LNCaP clone FGC (cell line): ENCODE data around the gene TRAK1.

Experiments used
- DNase-seq: peaks from one replicate; pipeline ENCODE4 v3.0.0-alpha.2; 2011; ENCODE audit warnings: low read depth
- H3K4me3 ChIP-seq: 2 replicates; pipeline ENCODE4 v1.5.1; 2011; ENCODE audit warnings: mild to moderate bottlenecking, low read depth, low read length, control low read depth
- TF ChIP-seq, protein P1 (sequence below): IDR thresholded peaks from 2 replicates; pipeline ENCODE4 v1.5.1; 2012; ENCODE audit warnings: mild to moderate bottlenecking; ENCODE audit not compliant: control insufficient read depth, insufficient read depth; ENCODE audit errors: extremely low read depth

Gene TRAK1

DNA sequence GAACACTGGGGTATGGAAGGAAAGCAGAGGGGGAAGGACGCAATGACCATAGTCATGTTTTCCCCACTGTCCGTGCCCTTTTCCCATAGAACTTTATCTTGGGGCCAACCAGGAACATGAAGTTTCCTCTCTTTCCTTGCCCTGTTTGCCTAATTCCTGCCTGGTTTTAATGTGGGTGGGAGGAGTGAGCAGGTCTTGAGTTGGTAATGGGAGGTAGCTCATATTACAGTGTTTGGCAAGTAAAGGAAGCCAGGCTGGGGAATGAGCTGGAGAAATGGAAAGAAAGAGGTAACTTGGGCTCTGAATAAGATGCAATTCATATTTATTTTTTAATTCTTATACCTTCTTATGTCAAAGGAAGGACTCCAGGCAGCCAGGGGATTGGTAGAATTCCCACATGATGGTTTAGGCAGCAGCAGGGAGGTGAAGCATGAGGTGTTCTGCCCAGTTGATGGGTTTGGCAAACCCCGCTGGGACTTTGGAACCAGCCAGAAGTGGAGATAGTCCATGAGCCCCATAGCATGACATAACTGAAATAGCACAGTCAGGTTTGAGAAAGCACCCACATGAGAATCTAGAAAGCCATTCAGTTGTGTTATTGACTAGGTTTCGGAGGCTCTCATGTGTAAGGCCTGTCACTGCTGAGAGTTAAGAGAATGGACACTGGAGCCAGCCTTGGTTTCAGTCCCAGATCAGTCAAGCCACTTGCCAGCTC, 114.8 kb downstream of the TRAK1 start:
- DNase-seq: no peak
- H3K4me3 ChIP-seq: no peak overlapping the region
- TF ChIP-seq, protein P1, sequence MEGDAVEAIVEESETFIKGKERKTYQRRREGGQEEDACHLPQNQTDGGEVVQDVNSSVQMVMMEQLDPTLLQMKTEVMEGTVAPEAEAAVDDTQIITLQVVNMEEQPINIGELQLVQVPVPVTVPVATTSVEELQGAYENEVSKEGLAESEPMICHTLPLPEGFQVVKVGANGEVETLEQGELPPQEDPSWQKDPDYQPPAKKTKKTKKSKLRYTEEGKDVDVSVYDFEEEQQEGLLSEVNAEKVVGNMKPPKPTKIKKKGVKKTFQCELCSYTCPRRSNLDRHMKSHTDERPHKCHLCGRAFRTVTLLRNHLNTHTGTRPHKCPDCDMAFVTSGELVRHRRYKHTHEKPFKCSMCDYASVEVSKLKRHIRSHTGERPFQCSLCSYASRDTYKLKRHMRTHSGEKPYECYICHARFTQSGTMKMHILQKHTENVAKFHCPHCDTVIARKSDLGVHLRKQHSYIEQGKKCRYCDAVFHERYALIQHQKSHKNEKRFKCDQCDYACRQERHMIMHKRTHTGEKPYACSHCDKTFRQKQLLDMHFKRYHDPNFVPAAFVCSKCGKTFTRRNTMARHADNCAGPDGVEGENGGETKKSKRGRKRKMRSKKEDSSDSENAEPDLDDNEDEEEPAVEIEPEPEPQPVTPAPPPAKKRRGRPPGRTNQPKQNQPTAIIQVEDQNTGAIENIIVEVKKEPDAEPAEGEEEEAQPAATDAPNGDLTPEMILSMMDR: no peak

DNA sequence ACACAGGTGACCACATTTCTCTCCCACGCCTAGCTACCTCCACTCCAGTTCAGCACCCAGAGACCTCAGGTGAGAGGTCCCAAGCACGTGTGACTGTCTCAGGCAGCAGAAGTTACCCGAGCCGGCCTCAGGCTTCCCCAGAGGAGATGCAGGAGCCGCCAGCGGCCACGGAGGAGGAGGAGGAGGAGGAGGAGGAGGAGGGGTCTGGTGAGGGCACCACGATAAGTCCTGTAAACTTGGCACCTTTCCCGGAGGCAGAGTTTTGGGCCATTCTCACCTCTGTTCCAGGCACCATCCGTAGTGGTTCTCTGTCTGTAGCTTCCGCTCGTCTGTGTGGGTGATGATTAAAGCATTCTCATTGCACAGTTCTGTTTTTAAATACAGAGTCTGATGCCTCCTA, 118.8 kb downstream of the TRAK1 start:
- DNase-seq: no peak
- TF ChIP-seq, protein P1: no peak
- no peak overlapping the region for H3K4me3 ChIP-seq

DNA sequence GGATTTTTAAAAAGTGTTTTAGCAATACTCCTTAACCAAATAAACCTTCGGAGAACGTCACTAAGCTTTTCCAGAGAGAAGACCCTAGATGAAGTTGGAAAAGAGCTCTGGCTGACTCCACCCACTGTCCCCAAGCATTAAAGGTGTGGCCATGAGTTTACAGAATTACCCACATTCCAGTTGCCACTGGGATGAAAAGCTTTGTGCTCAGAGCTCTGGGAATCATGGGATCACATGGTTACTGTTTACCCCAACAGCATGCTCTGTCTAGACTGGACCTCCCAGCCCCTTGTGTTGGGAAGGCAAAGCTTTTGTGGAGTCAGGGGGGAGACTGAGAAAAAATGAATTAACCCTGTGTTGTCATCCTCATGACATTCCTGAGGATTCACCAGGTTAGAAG, 119.6 kb downstream of the TRAK1 start:
- H3K4me3 ChIP-seq: no peak overlapping the region
- TF ChIP-seq, protein P1: no peak
- no peak for DNase-seq

DNA sequence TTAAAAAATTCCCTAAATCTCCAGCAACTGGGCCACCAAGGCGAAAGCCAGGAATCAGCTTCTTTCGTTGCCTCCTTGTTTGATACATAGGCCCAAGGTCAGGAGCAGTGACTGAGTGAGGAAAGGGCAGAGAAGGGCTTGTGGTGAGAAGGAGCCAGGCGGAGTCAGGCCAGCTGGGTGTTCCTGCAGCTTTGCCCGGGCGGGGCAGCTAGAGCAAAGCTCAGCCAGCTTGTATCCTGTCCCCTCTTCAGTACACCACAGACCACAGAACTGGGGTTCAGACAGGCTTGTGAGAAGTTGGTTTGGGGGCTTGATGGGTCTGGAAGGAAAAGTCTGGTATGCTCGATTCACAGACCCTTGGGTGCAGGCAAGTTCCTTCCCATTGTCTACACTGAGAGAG, 122.3 kb downstream of the TRAK1 start:
- DNase-seq: no peak
- H3K4me3 ChIP-seq: no peak overlapping the region
- TF ChIP-seq, protein P1: no peak

DNA sequence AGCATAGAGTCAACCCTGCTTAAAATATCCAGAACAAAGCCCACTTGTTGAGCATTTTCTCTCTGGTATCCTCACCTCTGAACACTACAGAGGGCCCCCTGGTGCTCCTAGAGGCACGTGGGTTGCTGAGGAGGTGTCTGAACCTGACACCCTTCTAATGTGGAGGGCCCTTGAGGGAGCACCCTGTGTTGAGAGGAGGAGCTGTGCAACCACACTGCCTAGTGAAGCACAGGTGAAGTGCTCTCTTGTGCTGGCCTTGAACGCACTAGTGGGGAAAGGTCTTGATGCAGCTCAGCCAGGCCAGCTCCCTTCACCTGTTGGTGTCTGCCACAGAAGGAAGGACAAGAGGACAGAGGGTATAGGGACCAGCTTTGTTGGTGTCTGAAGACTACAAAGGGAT, 122.9 kb downstream of the TRAK1 start:
- TF ChIP-seq, protein P1: no peak
- H3K4me3 ChIP-seq: no peak overlapping the region
- DNase-seq: no peak

DNA sequence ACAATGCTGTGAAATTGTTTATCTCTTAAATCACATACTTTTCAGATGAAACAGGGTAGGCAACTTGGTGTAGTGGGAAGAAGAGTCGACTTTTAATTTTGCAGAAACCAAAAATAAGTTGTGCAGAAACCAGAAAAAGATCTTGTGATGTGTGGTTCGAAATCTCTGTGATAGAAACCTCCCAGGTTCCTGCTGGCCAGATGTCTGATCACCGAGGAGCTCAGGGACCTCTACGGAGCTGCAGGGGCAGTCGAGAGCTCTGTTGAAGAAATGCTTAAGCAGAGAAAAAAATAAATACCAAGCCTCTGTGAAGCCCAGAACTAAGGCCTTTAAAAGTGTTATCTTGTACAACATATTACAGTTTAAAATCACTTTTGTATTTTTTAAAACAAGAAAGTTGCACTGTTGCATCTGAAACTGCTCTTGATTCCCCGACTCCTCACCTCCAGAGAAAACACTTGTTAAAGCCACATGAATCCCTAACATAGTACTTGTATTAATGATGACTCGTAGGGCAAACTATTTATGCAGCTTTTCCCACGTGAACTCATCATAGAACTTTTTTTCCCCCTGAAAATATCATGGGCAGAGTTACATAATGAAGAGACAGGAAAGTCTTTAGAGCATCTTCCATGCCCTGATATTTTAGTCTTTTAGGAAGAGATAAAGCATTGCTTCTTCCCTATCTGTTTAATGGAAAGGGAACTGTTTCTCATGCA, 123.6 kb downstream of the TRAK1 start:
- DNase-seq: no peak
- H3K4me3 ChIP-seq: no peak overlapping the region
- TF ChIP-seq, protein P1: no peak
